CD4-positive, alpha-beta T cell (primary cell): ENCODE measurements around the gene EHF. TPM values are rescaled to one million over a fixed set of nuclear protein-coding genes. Genes with fewer than 3 reads are reported as not detected.

Source experiments
- ATAC-seq: fragments of 200-7000 bp; cut with Tn5 transposase; one replicate; pipeline ENCODE4 v1.10.0; 2022; ENCODE audit warnings: mild to moderate bottlenecking; ENCODE audit not compliant: poor library complexity
- CTCF ChIA-PET: fragments of 350-600 bp; sonication (Branson Sonifier 250); formaldehyde crosslinking; loops from one replicate; lab custom pipeline; 2021; ENCODE audit warnings: antibody characterized with exemption, inconsistent platforms; lab: Charles Lee
- POLR2A ChIA-PET: fragments of 350-600 bp; sonication (Branson Sonifier 250); formaldehyde crosslinking; loops from one replicate; lab custom pipeline; 2021; ENCODE audit warnings: antibody characterized with exemption, inconsistent platforms; lab: Charles Lee
- DNase-seq, 14 experiments: peaks; one replicate each; pipeline ENCODE4 v3.0.0-alpha.2; 2013 to 2020; ENCODE audit warnings: mixed read lengths in 2 of 14
- H3K27ac ChIP-seq, 2 donors: one replicate each; pipeline versions ENCODE4 v1.5.1 to v1.7.0; 2013; ENCODE audit warnings: low read length in 2 of 2, low read depth in 1 of 2, mild to moderate bottlenecking in 1 of 2
- H3K27me3 ChIP-seq, 2 experiments: 1 replicate in 1 of 2; 2 replicates in 1 of 2; pipeline versions ENCODE4 v1.6.1 to v1.7.0; 2013; ENCODE audit warnings: low read length in 2 of 2, control low read depth in 1 of 2, mild to moderate bottlenecking in 1 of 2, moderate library complexity in 1 of 2; ENCODE audit not compliant: insufficient read depth in 2 of 2, control insufficient read depth in 1 of 2
- H3K36me3 ChIP-seq: one replicate; pipeline ENCODE4 v1.6.1; 2013; ENCODE audit warnings: low read length, control low read depth; ENCODE audit not compliant: insufficient read depth
- H3K4me1 ChIP-seq: one replicate; pipeline ENCODE4 v1.6.1; 2013; ENCODE audit warnings: low read length, control low read depth; ENCODE audit not compliant: insufficient read depth
- H3K4me3 ChIP-seq: one replicate; pipeline ENCODE4 v1.5.1; 2013; ENCODE audit warnings: mild to moderate bottlenecking, low read length, moderate library complexity
- H3K9me3 ChIP-seq, 2 experiments: 1 replicate in 1 of 2; 2 replicates in 1 of 2; pipeline versions ENCODE4 v1.6.1 to v1.7.0; 2013; ENCODE audit warnings: low read length in 2 of 2, mild to moderate bottlenecking in 2 of 2, control low read depth in 1 of 2, moderate library complexity in 1 of 2; ENCODE audit not compliant: control insufficient read depth in 1 of 2, insufficient read depth in 1 of 2
- H3K27ac Mint-ChIP-seq: one replicate; pipeline ENCODE4 v1.8.0; 2020; ENCODE audit warnings: mixed read lengths
- H3K27me3 Mint-ChIP-seq: one replicate; pipeline ENCODE4 v1.8.0; 2021; ENCODE audit warnings: mixed read lengths
- H3K36me3 Mint-ChIP-seq: one replicate; pipeline ENCODE4 v1.8.0; 2021; ENCODE audit warnings: low read depth, mixed read lengths
- H3K4me1 Mint-ChIP-seq: one replicate; pipeline ENCODE4 v1.8.0; 2021; ENCODE audit warnings: low read depth, mixed read lengths
- H3K4me3 Mint-ChIP-seq: one replicate; pipeline ENCODE4 v1.8.0; 2020; ENCODE audit warnings: mild to moderate bottlenecking, mixed read lengths
- H3K9me3 Mint-ChIP-seq: one replicate; pipeline ENCODE4 v1.8.0; 2020; ENCODE audit warnings: mixed read lengths
- intact Hi-C, 2 experiments: fragments of 100-400 bp; cut with DNase I in 1 of 2; cut with micrococcal nuclease in 1 of 2; formaldehyde crosslinking; loops; one replicate each; pipeline versions ENCODE4 v1.15.1 to v1.9.0; 2023 to 2025; cut with DNase I, micrococcal nuclease
- total RNA-seq, 174 experiments: library from RNA in 2 of 174; stranded (reverse) in 2 of 174; gene quantifications; one replicate each; pipeline ENCODE4 v1.2.3 and lab custom pipeline; 2021 to 2026
- TF ChIP-seq, protein P1 (sequence below): fragments of 200-600 bp; IDR thresholded peaks from one replicate; pipeline ENCODE4 v1.8.0; 2022; ENCODE audit warnings: antibody characterized with exemption, mild to moderate bottlenecking

The EHF gene
- total RNA-seq, 2 experiments from 2014 or later: not detected

- Mint-ChIP-seq H3K27ac (no peak overlapping the region), H3K4me3 (no peak overlapping the region), H3K4me1 (no peaks in the 10 kb centered on the region), H3K27me3 (peaks cover 31% of the 10 kb centered on the region), H3K36me3 (no peaks in the 10 kb centered on the region), H3K9me3 (no peaks in the 10 kb centered on the region)
- intact Hi-C loops: no loop called here
- TF ChIP-seq, protein P1, sequence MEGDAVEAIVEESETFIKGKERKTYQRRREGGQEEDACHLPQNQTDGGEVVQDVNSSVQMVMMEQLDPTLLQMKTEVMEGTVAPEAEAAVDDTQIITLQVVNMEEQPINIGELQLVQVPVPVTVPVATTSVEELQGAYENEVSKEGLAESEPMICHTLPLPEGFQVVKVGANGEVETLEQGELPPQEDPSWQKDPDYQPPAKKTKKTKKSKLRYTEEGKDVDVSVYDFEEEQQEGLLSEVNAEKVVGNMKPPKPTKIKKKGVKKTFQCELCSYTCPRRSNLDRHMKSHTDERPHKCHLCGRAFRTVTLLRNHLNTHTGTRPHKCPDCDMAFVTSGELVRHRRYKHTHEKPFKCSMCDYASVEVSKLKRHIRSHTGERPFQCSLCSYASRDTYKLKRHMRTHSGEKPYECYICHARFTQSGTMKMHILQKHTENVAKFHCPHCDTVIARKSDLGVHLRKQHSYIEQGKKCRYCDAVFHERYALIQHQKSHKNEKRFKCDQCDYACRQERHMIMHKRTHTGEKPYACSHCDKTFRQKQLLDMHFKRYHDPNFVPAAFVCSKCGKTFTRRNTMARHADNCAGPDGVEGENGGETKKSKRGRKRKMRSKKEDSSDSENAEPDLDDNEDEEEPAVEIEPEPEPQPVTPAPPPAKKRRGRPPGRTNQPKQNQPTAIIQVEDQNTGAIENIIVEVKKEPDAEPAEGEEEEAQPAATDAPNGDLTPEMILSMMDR: no peak
- H3K9me3 ChIP-seq: no peaks in the 10 kb centered on the region
- no peak for DNase-seq
- H3K36me3 ChIP-seq: no peaks in the 10 kb centered on the region
- H3K4me3 ChIP-seq: no peak overlapping the region
- H3K4me1 ChIP-seq: peaks cover 10% of the 10 kb centered on the region
- H3K27ac ChIP-seq: no peak overlapping the region
- CTCF ChIA-PET: no interaction called here
- POLR2A ChIA-PET: no interaction called here
- H3K27me3 ChIP-seq: peaks cover 0 to 5% of the 10 kb centered on the region in 2 experiments
- no peak for ATAC-seq
Observed at GRCh38 chr11:34627197-34627596, 6.3 kb downstream of the EHF start.

DNA sequence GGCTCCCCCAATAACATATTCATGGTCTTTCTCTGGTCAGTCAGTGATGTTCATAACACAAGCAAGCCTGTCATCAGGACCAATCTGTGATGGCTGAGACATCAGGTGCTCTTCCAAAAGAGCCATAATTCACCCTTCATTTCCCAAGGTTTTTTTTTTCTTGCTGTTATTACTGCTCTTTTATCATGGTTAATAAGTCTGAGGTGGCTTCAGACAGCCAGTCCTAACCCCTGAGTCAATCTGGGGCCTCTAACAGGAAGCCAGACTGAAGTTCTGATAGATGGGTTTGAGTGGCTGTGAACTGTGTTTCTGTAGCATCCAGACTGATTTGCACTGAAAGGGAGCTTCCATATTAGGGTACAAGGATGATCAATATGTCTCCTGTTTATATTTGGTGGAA lies 8.8 kb downstream of the EHF start:
- Histone ChIP-seq H3K4me1 (peaks cover 4% of the 10 kb centered on the region), H3K4me3 (no peak overlapping the region), H3K9me3 (no peaks in the 10 kb centered on the region), H3K36me3 (no peaks in the 10 kb centered on the region), H3K27ac (no peak overlapping the region), H3K27me3 (peaks cover 0 to 2% of the 10 kb centered on the region in 2 experiments)
- ChIA-PET CTCF (no interaction called here), POLR2A (no interaction called here)
- ATAC-seq: no peak
- Mint-ChIP-seq H3K27ac (no peak overlapping the region), H3K36me3 (no peaks in the 10 kb centered on the region), H3K27me3 (peaks cover 17% of the 10 kb centered on the region), H3K4me3 (no peak overlapping the region), H3K9me3 (no peaks in the 10 kb centered on the region), H3K4me1 (peaks cover 17% of the 10 kb centered on the region)
- intact Hi-C loops: no loop called here
- TF ChIP-seq, protein P1: no peak
- DNase-seq: no peak

DNA sequence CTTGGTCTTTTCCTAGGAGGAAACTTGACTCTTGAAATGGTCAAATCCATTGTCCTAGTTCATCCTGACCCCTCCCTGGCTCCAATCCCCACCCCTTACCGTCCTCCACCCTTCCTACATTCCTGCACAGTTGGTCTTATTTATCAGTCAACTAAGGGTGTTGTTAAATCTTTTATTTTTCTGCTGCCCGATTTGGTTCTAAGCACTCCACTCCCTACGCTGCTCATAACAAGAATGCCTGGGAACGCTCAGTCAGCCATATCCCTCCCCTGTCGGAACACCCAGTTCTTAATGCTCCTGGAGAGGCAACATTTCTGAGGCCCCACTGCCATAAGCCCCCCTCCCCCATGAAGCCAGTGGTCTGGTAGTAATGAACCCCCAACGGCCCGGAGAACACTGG lies 9.7 kb downstream of the EHF start:
- peaks cover 0 to 2% of the 10 kb centered on the region in 2 experiments for H3K27me3 ChIP-seq
- ChIA-PET POLR2A (no interaction called here), CTCF (no interaction called here)
- H3K9me3 Mint-ChIP-seq: no peaks in the 10 kb centered on the region
- ATAC-seq (no peak), DNase-seq (no peak)
- H3K36me3 Mint-ChIP-seq: no peaks in the 10 kb centered on the region
- peaks cover 12% of the 10 kb centered on the region for H3K27me3 Mint-ChIP-seq
- H3K27ac ChIP-seq: no peak overlapping the region
- no peak overlapping the region for H3K27ac Mint-ChIP-seq
- TF ChIP-seq, protein P1: no peak
- intact Hi-C loops: no loop called here
- H3K9me3 ChIP-seq: no peaks in the 10 kb centered on the region
- no peaks in the 10 kb centered on the region for H3K36me3 ChIP-seq
- no peak overlapping the region for H3K4me3 Mint-ChIP-seq
- H3K4me1 ChIP-seq: peaks cover 4% of the 10 kb centered on the region
- H3K4me1 Mint-ChIP-seq: peaks cover 17% of the 10 kb centered on the region
- H3K4me3 ChIP-seq: no peak overlapping the region
